ENCODE results near the gene PRKAG2. TPM values are rescaled to one million over a fixed set of nuclear protein-coding genes. Genes with fewer than 3 reads are reported as not detected.

The PRKAG2 gene
- total RNA-seq, 1 donor from 2014 or later = 130 TPM

DNA sequence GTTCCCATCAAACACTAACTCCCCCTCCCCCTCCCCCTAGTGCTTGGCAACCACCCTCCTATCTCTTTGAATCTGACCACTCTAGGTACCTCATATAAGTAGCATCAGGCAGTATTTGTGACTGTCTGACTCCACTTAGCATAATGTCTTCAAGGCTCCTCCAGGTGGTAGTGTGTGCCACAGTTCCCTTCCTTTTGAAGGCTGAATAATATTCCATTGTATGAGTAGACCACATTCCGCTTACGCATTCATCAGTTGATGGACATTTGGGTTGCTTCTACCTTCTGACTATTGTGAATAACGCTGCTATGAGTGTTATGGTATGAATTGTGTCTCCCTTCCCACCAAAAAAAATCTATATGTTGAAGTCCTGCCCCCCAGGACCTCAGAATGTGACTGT is 89.6 kb downstream of the PRKAG2 start:
- no peak for DNase-seq
- H3K4me1 ChIP-seq = peaks cover 10% of the 10 kb centered on the region
- no peak overlapping the region for H3K27ac ChIP-seq (replicated peaks)
- TF ChIP-seq, protein P1, sequence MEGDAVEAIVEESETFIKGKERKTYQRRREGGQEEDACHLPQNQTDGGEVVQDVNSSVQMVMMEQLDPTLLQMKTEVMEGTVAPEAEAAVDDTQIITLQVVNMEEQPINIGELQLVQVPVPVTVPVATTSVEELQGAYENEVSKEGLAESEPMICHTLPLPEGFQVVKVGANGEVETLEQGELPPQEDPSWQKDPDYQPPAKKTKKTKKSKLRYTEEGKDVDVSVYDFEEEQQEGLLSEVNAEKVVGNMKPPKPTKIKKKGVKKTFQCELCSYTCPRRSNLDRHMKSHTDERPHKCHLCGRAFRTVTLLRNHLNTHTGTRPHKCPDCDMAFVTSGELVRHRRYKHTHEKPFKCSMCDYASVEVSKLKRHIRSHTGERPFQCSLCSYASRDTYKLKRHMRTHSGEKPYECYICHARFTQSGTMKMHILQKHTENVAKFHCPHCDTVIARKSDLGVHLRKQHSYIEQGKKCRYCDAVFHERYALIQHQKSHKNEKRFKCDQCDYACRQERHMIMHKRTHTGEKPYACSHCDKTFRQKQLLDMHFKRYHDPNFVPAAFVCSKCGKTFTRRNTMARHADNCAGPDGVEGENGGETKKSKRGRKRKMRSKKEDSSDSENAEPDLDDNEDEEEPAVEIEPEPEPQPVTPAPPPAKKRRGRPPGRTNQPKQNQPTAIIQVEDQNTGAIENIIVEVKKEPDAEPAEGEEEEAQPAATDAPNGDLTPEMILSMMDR (IDR thresholded peaks at IDR 0.05; ENCODE audit: borderline replicate concordance) = no peak
- intact Hi-C loops (cut with micrococcal nuclease) = loop anchor here (10.0 kb wide), 1 partner anchor 147 kb away; no protein-coding TSS in a partner anchor
- no peaks in the 10 kb centered on the region for H3K27me3 ChIP-seq (ENCODE audit: low read depth)
- no peak overlapping the region for H3K4me3 ChIP-seq
- H3K36me3 ChIP-seq = no peaks in the 10 kb centered on the region
- H3K9me3 ChIP-seq (replicated peaks) = no peaks in the 10 kb centered on the region

DNA sequence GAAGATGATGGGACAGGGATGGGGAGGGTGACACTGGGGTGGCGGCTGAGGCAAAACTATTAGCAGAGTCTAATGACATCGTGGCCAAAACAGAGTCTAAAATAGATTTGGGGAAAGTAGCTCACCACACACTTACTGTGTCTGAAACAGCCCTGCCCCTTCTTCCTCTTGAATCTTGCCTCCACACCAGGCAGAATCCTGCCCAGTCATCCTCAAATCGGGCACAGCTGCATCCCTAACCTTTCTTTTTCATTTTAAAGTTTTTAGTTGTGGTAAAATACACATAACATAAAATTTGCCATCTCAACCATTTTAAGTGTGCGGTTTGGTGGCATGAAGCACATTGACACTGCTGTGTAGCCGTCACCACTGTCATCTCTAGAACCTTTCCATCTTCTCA is 90.0 kb downstream of the PRKAG2 start:
- no peaks in the 10 kb centered on the region for H3K36me3 ChIP-seq
- no peak overlapping the region for H3K27ac ChIP-seq (replicated peaks)
- intact Hi-C loops (cut with micrococcal nuclease) = loop anchor here (10.0 kb wide), 1 partner anchor 148 kb away; no protein-coding TSS in a partner anchor
- H3K27me3 ChIP-seq (ENCODE audit: low read depth) = no peaks in the 10 kb centered on the region
- H3K9me3 ChIP-seq (replicated peaks) = no peaks in the 10 kb centered on the region
- DNase-seq = no peak
- TF ChIP-seq, protein P1 (IDR thresholded peaks at IDR 0.05; ENCODE audit: borderline replicate concordance) = no peak
- H3K4me3 ChIP-seq = no peak overlapping the region
- H3K4me1 ChIP-seq = peaks cover 10% of the 10 kb centered on the region

DNA sequence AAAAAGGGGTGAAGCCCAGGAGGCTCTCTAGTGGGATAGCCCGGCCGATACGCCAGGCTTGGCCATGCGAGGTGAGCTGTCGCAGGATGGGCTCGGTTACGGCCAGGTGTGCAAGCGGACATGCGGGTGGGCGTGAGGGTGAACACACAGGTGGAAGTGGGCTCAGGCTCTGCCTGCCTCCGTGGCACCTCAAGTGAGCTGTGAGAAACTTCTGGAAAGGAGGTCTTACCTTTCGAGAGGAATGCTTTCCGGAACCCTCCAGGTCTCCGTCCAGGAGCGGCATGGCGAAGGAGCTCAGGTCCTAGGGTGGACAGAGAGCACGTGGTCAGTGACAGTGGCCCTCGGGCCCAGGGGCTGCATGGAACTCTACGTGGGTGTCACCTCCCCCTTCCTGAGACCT is 90.7 kb downstream of the PRKAG2 start:
- Histone ChIP-seq H3K4me3 (no peak overlapping the region), H3K4me1 (peaks cover 10% of the 10 kb centered on the region), H3K9me3 (replicated peaks) (no peaks in the 10 kb centered on the region), H3K27ac (replicated peaks) (no peak overlapping the region), H3K27me3 (ENCODE audit: low read depth) (no peaks in the 10 kb centered on the region), H3K36me3 (no peaks in the 10 kb centered on the region)
- TF ChIP-seq, protein P1 (IDR thresholded peaks at IDR 0.05; ENCODE audit: borderline replicate concordance) = no peak
- no peak for DNase-seq
- intact Hi-C loops (cut with micrococcal nuclease) = loop anchor here (10.0 kb wide), 1 partner anchor 149 kb away; no protein-coding TSS in a partner anchor

DNA sequence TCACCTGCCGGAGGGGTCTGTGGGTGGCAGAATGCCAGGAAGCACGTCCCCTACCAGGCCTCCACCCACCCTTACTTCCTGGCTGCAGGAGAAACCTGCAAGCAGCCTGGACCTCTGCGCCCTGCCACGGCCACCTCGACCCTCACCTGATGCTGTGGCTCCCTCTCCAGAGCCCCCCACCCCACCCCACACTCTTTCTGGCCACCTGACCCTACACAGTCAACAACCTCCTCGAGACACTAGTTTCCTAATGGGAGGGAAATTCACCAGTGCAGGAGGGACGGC is 91.3 kb downstream of the PRKAG2 start:
- intact Hi-C loops (cut with micrococcal nuclease) = loop anchor here (10.0 kb wide), 1 partner anchor 149 kb away; no protein-coding TSS in a partner anchor
- TF ChIP-seq, protein P1 (IDR thresholded peaks at IDR 0.05; ENCODE audit: borderline replicate concordance) = no peak
- H3K9me3 ChIP-seq (replicated peaks) = no peaks in the 10 kb centered on the region
- H3K4me1 ChIP-seq = peaks cover 10% of the 10 kb centered on the region
- H3K27ac ChIP-seq (replicated peaks) = no peak overlapping the region
- no peak overlapping the region for H3K4me3 ChIP-seq
- no peaks in the 10 kb centered on the region for H3K27me3 ChIP-seq (ENCODE audit: low read depth)
- H3K36me3 ChIP-seq = peaks cover 4% of the 10 kb centered on the region
- DNase-seq = no peak

DNA sequence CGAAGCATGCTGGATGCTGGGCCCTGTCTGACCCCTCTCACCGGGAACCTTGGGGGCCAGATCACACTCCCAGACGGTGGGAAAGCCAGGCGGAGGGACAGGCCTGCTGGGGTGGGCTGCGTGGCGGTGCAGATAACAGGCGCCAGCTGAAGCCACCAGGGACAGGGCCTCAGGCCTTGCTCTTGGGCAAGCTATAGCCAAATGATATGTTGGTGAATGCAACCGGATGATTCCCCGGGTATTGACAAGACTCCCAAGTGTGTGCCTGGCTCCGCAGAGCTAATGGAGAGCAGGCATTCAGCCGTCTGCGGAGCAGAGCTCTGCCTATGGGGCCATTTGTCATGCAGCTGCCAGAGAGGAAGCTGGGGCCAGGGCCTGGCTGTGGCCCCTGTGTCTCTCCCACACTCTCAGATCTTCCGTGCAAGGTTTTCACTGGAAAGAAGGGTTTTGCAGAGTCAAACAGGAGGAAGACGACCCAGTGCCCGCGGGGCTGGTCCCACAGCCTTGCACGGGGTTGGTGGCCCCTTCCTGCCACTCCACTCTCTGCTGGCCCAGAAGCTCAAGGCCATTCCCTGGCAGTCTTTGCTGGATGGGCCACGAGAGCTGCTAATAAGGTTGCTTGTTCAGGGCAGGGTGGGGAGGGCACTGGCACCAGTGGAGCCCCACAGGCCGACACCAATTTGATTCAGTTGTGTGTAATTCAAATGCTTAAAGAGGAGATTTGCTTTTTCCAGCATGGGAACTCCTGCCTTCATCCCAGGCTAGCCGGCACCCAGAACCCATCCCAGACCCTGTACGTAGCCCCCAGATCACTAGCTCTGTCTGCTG is 91.8 kb downstream of the PRKAG2 start:
- Histone ChIP-seq H3K4me1 (peaks cover 10% of the 10 kb centered on the region), H3K36me3 (peaks cover 6% of the 10 kb centered on the region), H3K27ac (replicated peaks) (no peak overlapping the region), H3K4me3 (no peak overlapping the region), H3K27me3 (ENCODE audit: low read depth) (no peaks in the 10 kb centered on the region), H3K9me3 (replicated peaks) (no peaks in the 10 kb centered on the region)
- TF ChIP-seq, protein P1 (IDR thresholded peaks at IDR 0.05; ENCODE audit: borderline replicate concordance) = no peak
- no peak for DNase-seq
- intact Hi-C loops (cut with micrococcal nuclease) = loop anchor here (10.0 kb wide), 1 partner anchor 150 kb away; no protein-coding TSS in a partner anchor
